Lower leg skin (tissue), 3 donors: Measurements from ENCODE around the gene TP53RK.

Experiments
- POLR2A ChIP-seq, 2 donors: fragments of 450-650 bp; IDR thresholded peaks; one replicate each; pipeline ENCODE4 v1.6.1; 2016 to 2017; ENCODE audit warnings: antibody characterized with exemption in 2 of 2, mild to moderate bottlenecking in 1 of 2, moderate library complexity in 1 of 2
- TF ChIP-seq, protein P1 (sequence below), 3 donors: fragments of 450-650 bp; IDR thresholded peaks; one replicate each; pipeline ENCODE4 v1.5.1; 2016; ENCODE audit warnings: antibody characterized with exemption in 3 of 3, mild to moderate bottlenecking in 3 of 3, moderate library complexity in 2 of 3

DNA sequence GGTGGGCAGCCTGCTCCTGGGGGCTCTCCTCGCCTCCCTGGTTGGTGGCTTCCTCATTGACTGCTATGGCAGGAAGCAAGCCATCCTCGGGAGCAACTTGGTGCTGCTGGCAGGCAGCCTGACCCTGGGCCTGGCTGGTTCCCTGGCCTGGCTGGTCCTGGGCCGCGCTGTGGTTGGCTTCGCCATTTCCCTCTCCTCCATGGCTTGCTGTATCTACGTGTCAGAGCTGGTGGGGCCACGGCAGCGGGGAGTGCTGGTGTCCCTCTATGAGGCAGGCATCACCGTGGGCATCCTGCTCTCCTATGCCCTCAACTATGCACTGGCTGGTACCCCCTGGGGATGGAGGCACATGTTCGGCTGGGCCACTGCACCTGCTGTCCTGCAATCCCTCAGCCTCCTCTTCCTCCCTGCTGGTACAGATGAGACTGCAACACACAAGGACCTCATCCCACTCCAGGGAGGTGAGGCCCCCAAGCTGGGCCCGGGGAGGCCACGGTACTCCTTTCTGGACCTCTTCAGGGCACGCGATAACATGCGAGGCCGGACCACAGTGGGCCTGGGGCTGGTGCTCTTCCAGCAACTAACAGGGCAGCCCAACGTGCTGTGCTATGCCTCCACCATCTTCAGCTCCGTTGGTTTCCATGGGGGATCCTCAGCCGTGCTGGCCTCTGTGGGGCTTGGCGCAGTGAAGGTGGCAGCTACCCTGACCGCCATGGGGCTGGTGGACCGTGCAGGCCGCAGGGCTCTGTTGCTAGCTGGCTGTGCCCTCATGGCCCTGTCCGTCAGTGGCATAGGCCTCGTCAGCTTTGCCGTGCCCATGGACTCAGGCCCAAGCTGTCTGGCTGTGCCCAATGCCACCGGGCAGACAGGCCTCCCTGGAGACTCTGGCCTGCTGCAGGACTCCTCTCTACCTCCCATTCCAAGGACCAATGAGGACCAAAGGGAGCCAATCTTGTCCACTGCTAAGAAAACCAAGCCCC is 36.2 kb upstream of the TP53RK start:
- TF ChIP-seq, protein P1, sequence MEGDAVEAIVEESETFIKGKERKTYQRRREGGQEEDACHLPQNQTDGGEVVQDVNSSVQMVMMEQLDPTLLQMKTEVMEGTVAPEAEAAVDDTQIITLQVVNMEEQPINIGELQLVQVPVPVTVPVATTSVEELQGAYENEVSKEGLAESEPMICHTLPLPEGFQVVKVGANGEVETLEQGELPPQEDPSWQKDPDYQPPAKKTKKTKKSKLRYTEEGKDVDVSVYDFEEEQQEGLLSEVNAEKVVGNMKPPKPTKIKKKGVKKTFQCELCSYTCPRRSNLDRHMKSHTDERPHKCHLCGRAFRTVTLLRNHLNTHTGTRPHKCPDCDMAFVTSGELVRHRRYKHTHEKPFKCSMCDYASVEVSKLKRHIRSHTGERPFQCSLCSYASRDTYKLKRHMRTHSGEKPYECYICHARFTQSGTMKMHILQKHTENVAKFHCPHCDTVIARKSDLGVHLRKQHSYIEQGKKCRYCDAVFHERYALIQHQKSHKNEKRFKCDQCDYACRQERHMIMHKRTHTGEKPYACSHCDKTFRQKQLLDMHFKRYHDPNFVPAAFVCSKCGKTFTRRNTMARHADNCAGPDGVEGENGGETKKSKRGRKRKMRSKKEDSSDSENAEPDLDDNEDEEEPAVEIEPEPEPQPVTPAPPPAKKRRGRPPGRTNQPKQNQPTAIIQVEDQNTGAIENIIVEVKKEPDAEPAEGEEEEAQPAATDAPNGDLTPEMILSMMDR (IDR thresholded peaks at IDR 0.05) = no peak
- no peak for TF ChIP-seq POLR2A (IDR thresholded peaks at IDR 0.05)
